Raji (cell line): Measurements from ENCODE around the gene RAB44.

Experiments
- POLR2A ChIP-seq: IDR thresholded peaks from 2 replicates; pipeline ENCODE4 v1.6.1; 2011; ENCODE audit warnings: low read depth, low read length, control low read depth; ENCODE audit not compliant: insufficient read depth

RAB44 gene

DNA sequence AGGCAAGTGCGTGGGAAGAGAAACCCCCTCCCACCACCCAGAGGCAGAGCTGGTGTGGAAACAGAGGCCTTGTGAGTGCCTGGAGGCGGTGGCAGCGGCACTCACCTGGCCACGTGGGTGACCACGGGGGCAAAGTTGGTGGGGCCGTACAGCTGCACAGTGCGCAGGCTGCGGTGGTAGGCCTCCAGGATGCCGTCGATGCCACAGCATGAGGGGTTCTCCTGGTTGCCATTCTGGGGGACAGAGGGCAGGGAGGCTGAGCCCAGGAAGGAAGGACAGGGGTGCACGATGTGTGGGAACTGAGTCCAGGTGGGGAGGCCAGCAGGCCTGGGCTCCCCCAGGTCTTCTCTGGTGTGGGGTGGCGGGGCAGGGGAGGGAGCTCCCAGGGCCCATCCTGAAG is 47.7 kb downstream of the RAB44 start:
- TF ChIP-seq POLR2A, result no peak

DNA sequence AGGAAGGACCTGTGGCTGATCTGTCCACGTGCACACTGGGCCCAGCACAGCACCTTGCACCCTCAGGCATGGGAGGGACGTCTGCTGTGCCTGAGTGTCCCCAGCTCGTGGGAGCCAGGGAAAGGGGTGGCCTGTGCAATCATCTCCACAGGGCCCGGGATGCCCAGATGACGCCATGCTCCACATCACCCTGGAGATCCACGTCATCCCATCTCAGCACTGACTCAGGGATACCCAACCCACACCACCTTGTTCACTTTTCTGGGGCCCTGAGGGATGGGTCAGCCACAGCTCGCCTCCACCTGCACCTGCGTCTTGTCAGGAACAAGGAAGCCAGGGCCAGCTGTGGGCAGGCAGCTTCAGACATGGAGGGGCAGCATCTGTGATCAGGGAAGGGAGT is 48.2 kb downstream of the RAB44 start:
- no peak for TF ChIP-seq POLR2A

DNA sequence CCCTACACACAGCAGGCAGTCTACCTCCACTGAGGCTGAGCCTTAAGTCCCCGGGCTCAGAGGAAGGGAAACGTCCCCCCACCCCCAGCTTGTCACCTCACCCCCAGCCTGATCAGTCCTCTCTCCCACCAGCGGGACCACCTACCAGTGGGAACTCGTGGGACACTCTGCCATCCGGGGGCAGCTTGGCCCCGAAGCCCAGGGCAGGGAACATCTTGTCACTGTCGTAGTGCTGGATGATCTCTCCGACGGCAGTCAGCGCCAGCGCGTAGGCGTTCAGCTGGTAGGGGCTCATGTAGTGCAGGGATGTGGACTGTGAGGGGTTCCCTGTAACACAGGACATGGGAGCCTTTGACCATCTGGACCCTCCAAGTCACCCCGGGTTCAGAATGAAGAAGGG is 48.6 kb downstream of the RAB44 start:
- TF ChIP-seq POLR2A, result no peak

DNA sequence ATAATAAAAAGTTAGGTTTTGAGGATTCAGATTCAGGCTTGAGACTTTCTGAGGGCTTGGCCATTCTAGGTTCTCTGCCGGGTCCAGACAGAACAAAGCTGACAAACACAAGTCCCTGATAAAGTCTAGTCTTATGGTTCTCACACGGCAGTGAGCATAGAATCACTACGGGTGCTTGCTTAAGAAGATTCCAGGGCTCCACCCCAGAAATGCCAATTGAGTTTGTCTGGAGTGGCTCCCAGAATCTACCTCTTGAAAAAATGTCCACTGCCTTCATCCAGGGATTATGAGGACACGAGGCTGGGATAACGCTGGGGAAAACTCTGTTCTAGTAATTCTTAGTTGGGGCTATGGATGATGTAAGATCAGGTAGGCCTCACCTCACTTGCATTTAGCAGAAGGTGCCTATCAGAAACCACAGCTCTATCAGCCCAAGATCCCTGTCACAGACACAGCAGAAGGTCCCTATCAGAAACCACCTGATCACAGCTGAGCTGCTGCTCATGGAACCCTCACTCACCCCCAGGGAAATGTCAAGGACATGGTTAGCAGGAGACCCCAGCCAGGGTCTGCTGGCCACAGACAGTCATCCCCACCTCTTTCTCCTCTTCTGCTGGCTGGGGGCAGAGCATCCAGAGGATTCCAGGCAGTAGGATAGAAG is 52.3 kb downstream of the RAB44 start:
- no peak for TF ChIP-seq POLR2A

DNA sequence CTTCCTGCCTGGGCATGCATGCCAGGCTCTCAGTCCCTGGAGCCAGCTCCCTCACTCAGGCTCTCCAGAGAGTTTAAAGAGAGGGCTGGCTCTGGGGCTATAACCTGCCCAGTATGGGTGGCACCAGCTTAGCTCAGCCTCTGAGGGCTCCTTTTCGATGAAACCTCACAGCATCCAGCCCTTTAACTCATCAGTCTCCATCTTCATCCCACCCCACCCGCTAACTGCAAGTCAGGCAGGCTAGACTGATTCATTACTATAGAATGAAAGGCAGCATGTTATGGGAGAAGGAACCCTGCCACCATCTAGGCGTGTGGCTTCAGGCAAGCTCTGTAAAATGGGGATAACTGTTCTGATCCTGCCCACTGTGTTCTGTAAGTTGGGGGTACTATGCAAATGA is 53.5 kb downstream of the RAB44 start:
- TF ChIP-seq POLR2A, result no peak

DNA sequence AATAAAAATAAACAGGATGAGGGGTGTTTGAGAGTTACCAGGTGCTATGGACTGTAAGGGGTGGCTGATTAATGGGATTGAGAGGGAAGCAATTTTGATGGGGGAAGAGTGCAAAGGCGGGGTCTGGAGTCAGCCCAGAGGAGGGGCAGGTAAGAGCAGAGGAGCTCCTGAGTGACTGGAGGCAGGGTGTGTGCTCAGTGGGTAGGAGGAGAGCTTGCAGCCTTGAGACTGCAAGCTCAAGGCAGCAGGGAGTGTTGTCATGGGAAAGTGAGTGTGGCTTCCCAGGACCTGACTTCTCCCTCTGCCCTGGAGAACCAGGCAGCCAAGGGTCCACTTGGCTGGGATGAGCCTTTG is 54.2 kb downstream of the RAB44 start:
- no peak for TF ChIP-seq POLR2A

DNA sequence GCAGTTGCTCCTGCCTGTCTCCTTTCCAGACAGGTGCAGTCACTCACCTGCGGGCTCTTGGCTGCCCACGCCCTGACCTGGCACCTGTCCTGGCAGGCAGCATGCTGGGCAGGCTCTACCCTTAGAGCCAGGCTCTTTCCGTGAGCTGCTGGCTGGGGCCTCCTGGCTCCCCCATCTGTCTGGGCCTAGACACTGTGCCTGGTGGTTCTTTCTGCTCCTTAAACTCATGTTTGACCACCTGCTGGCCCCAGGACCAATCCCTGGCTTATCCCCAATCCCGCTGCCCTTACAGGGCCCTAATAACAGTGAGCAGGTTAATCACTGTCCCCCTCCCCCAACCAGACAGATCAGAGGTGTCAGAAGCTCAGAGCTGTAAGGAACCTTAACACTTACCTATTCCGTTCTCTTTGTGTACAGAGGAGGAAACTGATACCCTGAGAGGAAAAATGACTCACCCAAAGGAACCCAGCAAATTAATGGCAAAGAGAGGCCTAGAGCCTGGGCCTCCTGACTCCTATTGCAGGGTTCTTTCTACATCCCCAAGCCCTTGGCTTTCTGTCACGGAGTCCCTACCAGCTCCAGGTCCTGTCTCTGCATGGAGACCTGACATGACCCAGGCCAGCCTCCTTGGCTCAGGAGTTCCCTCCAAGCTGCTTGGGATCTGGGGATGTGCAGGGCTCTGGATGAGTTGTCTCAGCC is 54.7 kb downstream of the RAB44 start:
- no peak for TF ChIP-seq POLR2A

DNA sequence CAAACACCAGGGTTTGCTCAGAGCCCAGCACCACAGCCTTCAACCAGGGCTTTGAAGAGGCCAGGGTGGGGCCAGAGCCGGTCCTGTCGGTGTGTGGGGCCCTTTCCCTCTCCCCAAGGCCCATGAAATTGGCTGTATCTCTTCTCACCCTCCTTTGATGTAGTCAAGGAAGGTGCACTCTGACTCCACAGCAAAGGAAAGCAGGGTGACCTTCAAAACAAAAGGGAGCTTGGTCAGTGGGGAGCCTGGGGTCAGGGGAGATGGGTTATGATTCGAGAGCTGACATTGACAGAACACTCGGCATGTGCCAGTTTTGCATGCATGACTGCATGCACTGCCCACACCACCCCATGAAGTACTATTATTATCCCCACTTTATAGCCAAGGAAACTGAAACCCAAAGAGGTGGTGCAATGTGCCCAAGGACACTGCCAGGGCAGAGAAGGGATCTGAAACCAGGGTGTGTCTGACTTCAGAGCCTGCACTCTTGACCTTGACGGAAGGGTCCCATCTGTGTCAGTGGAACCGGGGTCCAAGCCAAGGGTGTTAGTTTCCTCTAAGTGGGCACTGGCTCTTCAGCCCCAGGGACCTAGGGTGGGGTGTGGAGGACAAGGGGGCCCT is 55.4 kb downstream of the RAB44 start:
- TF ChIP-seq POLR2A, result 0 out of 2 replicates have a peak, but pooled peaks have one; percentile 10

DNA sequence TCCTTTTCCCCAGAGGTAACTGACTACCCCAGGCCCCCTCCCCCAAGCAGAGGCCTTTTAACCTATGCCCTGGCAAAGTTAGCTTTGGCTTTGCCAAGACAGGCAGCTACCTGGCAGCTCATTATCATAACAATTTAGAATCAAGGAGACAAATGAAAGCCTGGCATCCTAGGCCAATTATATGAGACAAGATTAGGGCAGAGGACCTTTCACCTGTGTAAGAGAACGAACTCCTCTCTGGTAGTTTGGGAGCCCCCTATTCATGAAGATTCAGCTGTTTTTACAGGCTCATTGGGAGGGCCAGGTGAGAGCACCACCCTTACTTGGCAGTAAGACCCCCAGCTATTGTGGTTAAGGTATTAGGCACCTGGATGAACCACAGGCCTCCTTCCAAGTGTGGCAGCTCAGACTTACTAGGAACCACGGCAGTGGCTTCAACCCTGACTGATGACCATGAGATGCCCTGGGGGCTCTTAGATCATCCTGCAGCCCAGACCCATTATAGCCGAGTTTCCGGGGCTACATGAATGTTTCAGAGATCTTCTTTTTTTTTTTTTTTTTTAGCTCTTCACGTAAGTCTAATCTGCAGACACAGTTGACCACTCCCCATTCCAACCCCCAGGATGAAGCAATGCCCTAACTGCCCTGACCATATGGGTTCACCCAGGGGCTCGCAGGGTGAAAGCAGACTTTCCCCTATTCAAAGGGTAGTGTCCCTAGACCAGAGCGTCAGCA is 56.2 kb downstream of the RAB44 start:
- no peak for TF ChIP-seq POLR2A

DNA sequence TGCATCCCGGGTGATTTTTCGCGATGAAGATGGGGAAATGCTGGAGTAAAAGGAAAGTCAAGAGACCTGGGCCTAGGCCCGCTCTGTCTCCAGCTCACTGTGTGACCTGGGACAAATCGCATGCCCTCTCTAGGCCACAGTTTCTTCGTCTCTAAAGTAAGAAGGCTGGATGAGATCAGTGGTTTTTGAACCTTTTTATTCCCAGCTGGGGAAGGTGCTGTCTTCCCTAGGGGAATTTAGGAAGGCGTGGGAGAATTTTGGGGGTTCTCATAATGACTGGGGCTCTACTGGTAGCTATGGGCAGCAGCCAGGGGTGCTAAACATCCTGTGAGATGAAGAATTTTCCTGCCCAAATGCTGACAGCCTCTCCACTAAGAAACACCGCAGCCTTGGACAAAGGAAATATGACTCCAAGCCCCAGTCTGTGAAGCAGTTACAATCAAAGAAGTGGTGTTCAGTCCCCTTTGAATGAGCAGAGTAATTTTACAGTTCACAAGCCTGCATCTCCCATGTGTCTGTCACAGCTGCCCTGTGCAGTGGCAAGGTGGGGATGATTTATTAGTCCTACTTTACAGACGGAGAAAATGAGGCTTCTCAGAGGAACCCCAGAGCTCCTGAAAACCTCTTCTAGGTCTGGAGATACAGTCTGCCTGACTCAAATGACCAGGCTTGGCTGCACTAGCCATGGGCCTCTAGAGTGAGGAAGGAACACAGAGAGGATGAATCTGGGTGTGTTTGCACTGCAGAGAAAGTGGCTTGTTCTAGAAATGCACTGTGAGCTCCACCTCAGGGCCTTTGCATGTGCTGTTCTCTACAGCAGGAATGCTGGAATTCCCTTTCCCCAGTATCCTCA is 57.2 kb downstream of the RAB44 start:
- TF ChIP-seq POLR2A, result no peak

DNA sequence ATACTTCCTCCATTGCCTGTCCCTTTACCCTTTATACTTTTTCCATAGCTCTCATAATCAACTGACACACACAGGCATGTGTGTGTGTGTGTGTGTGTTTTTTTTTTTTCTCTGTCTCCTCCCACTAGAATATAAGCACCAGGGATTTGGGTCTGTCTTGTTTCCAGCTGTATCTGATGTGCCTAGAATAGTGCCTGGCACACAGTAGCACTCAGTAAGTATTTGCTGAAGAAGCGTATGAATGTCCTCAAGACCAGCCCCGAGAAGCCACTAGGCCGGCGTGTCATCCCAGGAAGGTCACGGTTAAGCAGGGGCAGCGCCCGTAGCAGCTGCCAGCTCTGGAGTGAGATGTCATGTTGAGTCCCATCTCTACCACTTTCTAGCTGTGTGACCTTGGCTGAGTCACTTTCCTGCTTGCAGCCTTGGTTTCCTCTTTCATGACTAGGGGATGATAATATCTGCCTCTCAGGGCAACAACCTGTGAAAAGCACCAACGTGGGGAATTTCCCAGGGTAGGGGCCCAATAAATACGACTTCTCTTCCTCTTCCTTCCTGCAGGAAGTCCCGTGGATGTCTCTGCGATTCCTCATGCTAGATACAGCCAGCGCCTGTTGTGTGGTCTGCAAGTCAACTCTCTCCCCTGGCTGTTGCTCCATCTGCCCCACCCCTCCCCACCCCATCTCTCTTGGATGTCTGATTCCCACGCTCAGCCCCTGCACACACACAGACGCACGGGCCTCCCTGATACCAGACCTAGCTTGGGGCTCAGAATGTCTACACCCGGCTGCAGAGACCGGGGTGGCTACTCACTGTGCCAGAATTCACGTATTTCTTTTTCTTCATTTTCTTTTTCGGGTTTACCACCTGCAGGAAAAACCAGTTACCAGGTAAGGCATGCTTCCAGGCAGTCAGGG is 58.1 kb downstream of the RAB44 start:
- TF ChIP-seq POLR2A, result peak; percentile 57; the same call in 1 of the 2 replicates

DNA sequence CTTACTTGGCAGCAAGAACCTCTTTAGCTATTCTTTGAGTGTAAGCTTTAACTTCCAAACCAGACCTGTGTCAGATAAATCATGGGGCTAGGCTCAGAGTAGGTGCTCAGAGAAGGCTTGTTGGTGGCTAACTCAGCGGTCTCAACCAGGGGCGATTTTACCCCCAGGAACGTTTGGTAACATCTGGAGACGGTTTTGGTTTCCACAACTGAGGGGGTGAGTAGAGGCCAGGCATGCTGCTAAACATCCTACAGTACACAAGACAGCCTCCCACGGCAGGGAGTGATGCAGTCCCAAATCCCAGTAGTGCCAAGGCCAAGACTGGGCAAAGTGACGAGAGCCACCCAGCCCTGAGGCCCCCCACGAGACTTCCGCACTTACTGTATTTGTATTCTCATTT is 59.2 kb downstream of the RAB44 start:
- peak; percentile 42; the same call in 1 of the 2 replicates for TF ChIP-seq POLR2A

DNA sequence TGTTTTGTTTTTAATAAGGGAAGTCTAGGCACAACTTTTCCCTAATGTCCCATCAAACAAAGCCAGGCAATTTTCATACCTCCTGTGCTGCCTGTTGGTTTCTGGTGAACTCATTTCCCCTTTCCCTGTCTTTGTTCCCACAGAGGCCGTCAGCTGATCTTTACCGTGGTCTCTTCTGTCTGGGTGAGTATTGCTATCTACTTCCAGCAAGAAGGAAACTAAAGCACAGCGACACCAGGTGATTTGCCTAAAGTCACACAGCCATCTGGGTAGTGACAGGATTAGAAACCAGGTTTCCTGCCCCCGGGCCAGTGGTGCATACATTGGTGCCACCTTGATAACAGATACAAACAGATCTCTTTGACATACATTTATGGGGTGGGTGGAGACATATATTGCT is 59.6 kb downstream of the RAB44 start:
- peak; percentile 74 for TF ChIP-seq POLR2A
